Globus pallidus (tissue), 1 donor: ENCODE measurements around the gene KRT2.
"Not testable (repeated sequence)": the region's sequence is repeated elsewhere in the genome, so short reads cannot be mapped to it uniquely, and the experiment has no call there.

Experiments used
- DNase-seq: peaks from one replicate; pipeline ENCODE4 v3.0.0-alpha.2; 2015; ENCODE audit warnings: low spot score

Gene KRT2

DNA sequence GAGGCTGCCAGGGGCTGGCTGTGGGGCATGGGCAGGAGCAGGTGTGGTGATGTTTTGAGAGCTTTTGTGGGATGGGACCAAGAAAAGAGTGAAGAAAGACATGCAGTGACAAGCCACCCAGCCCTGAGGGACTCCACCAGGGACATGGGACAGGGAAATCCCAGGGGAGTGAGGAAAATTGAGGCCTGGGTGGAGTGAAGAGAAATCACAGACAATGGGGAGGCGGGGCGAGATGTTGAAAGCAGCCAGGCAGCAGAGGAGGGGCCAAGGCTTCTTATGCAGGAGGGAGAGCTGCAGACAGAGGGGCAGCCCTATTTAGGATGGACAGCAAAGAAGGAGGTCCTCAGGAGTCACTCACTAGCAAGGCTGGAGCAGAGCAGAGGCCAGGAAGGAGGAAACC is 32.4 kb upstream of the KRT2 start:
- no peak for DNase-seq

DNA sequence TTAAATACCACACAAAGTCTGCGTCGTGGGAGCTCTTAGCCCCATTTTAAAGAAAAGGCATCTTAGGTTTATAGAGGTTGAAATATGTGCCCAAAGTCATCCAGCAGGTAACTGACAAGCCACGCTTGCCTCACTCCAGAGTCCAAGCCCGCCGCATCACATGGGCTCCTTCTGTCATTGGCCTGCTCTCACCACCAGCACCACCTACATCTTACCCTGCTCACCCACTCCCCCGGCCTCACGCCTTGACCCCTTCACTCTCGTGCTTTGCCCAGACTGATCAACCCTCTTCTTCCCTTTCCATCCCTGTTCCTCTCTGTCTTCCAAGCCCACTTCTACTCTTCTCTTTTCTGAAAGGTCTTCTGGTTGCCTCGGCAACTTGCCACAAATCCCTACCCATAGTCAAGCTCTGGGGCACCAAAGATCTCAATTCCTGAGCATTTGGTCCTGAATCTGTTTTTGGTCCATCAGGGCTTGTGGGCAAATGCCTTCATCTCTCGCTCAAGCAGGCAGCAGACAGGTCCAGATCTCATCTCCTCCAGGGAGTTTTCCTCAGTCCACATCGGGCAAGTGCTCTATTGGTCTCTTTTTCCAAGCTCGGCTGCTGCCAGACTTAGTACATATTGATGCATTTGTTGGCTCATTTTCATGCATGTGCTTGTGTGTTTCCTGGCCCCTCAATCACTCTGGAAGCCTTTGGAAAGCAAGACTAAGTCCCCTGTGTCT is 31.7 kb upstream of the KRT2 start:
- DNase-seq, result no peak

- DNase-seq, result no peak
Measured at GRCh38 chr12:52682938-52683574, 31.0 kb upstream of the KRT2 start.

DNA sequence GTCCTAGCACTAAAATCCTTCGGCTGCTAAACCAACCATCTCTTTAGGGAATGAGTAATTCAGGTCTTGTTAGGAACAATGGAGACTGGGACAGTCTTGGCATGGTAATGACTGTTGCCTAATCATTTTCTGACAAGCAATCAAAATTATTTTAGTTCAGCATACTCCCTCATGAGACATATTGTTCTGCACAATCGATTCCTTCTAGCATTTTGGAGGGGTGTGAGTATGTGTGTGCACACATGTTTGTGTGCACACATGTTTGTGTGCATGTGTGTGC is 30.3 kb upstream of the KRT2 start:
- DNase-seq, result no peak

DNA sequence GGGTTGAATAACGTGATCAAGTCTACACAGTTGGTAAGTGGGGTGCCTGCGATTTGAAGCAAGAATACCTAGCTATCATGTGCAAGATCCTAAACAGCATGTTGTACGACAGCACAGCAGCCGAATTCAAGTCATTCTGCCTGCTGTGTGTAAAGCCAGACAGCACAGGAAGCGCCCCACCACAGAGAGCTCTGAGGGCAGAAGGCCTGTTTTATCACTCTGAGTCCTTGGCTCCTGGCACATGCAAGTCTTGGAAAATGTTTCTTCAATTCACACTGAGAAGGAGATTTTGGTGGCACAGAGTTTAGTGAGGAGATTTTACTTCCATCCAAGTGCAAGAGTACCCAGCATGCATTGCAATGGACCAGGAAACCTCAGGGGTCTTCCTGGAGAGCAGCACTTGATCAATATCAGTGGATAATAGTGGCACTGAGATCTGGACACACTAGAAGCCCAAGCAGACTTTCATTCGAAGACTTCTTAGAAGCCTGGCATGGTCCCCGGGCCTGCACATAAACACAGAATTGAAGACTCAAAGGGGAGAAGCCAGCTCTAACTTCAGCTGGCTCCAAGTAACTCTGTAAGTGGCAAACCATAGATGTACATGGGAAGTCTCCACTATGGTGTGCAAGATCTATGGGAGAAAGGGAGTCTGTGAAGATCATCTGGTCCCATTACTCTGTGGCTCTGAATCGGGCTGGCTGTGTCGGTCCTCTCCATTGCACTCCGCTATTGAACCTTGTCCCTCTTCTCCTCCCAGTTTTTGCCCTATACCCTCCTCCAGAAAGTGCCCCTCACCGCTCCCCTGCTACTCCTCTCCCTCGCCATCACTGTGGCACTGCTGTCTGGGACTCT is 29.7 kb upstream of the KRT2 start:
- no peak for DNase-seq

- no peak for DNase-seq
Measured at GRCh38 chr12:52680363-52680762, 28.4 kb upstream of the KRT2 start, which contains the start of gene KRT1. TSS of gene KRT1 (minus strand) at chr12:52680407. CDS start at chr12:52680348, 59 bp downstream.

- no peak for DNase-seq
Measured at GRCh38 chr12:52679875-52680274, 27.9 kb upstream of the KRT2 start.

- no peak for DNase-seq
Measured at GRCh38 chr12:52677671-52678070, 25.7 kb upstream of the KRT2 start.

DNA sequence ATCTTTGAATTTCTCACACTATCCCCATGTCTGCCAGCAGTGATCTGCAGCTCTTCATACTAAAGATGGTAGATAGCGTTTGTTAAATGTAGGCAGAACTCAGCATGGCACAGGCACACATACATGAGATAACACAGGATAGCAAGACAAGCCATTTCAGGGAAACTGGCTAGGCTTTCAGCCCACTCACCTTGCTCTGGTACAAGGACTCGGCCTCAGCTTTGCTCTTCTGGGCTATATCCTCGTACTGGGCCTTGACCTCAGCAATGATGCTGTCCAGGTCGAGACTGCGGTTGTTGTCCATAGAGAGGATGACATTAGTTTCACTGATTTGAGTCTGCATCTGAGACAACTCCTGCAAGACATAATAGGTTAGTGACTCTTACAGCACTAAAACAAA is 25.1 kb upstream of the KRT2 start:
- no peak for DNase-seq

- no peak for DNase-seq
Measured at GRCh38 chr12:52676163-52676562, 24.2 kb upstream of the KRT2 start.

GRCh38 chr12:52675301-52675701 is 23.3 kb upstream of the KRT2 start:
- no peak for DNase-seq

GRCh38 chr12:52674433-52674775 is 22.4 kb upstream of the KRT2 start:
- DNase-seq, result no peak

DNA sequence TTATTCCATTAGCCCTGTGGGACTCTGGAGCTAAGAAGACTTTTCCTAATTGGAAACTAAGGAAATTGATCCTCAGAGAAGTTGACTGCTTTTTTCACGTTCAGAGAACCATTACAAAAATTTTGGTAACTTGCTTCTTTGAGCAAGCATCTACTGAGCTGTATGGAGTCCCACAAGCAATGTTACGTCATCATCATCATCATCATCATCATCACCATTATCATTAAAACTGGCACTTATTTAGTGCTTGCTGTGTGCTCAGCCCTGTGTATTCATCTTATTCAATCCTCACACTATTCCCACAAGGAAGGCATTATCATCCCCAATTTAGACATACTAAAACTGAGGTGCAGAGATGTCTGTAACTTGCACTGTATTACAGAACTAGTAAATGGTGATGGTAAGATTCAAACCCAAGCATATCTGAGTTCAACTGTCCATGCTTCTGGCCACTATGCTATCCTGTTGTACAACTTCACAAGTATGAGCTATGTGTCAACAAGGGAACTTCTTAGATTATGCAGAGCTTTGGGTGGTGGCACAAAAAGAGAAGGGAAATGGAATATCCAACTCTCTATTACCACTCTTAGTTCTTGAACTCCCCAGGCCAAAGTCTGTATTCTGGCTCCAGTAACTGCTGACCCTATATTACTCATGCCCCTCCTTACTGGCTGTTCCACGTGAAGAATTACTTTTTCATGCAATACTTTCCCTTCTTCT is 21.9 kb upstream of the KRT2 start:
- DNase-seq, result no peak

GRCh38 chr12:52673217-52673616 is 21.2 kb upstream of the KRT2 start:
- no peak for DNase-seq

GRCh38 chr12:52672321-52672933 is 20.4 kb upstream of the KRT2 start:
- DNase-seq, result no peak

GRCh38 chr12:52670961-52671360 is 18.9 kb upstream of the KRT2 start:
- DNase-seq, result no peak

GRCh38 chr12:52670506-52670905 is 18.5 kb upstream of the KRT2 start:
- no peak for DNase-seq

GRCh38 chr12:52669941-52670340 is 17.9 kb upstream of the KRT2 start:
- DNase-seq, result not testable (repeated sequence)

- DNase-seq, result no peak
Measured at GRCh38 chr12:52669426-52669825, 17.4 kb upstream of the KRT2 start.

DNA sequence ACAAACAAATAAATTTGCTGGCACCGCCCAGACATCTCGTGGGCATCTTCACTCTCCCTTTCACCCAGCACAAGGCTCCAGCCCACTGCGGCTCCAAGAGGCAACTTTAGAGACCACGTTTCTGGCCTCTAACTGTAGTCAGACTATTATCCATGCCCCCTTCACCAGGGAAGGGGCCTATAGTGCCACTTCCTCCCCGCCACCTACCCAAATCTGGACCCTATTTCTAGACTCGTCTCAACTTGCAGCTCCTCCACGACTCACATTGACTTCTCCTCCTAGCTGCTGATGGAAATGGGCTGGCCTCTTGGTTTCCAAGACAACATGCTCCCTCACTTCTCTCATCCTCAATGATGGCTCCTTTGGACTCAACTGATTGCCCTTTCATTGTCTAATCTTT is 15.9 kb upstream of the KRT2 start:
- no peak for DNase-seq

- DNase-seq, result no peak
Measured at GRCh38 chr12:52667509-52667908, 15.5 kb upstream of the KRT2 start.

DNA sequence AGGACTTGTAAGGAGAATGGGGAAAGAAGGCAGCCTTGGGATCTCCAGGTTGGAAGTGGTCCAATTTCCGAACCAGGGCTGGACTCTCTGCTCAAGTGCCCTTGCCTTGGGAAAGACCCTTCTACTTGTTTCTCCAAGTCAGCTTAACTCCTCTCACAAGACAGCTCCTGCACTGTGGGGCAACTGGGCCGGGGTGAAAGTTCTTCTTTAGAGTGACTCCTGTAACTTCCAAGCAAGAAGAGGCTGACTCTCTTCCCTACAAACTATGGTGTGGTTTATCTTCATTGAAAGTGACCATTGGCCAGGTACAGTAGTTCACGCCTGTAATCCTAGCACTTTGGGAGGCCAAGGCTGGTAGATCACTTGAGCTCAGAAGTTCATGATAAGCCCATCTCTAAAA is 14.5 kb upstream of the KRT2 start:
- DNase-seq, result no peak
